ENCODE data around the gene TREML2.

Gene TREML2

DNA sequence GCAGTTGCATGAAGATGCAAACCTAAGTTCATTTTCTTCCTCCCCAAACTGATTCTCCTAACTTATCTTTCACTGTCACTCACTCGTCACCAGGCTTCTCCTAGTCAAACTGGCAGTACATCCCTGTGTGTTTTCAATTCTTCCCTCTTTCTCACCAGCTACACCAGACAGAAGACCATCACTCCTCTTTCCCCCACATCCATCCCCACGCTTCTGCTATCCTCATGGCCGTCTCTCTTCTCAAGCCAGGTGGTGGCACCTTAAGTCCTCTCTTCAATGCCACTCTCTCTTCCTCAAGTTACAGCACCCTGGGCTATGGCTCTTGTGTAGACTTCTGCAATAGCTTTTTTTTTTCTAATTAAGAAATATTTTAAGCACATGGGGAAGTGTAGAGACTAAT, 23.7 kb downstream of the TREML2 start:
- no peak for DNase-seq (ENCODE audit: low read depth)

- no peak for DNase-seq (ENCODE audit: low read depth)
Observed at GRCh38 chr6:41176189-41176588, 24.8 kb downstream of the TREML2 start.

DNA sequence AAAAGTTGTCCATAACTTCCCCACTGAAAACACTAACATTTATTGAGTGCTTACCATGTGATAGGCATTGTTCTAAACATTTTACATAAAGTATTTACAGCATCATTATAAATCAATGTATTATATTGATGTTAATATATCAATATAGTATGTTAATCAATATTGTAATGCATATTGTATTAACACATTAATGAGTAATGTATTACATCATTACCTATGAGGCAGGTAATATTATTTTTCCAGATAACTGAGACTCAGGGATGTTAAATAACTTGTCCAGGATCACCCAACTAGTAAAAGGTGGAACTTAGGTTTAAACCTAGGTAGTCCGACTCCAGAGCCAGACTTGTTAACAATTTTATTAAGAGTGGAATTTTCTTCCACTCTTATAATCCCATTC, 25.9 kb downstream of the TREML2 start:
- DNase-seq (ENCODE audit: low read depth): no peak

GRCh38 chr6:41174610-41175009, 26.3 kb downstream of the TREML2 start:
- DNase-seq (ENCODE audit: low read depth): no peak

- DNase-seq (ENCODE audit: low read depth): no peak
Observed at GRCh38 chr6:41171908-41172307, 29.0 kb downstream of the TREML2 start.

- DNase-seq (ENCODE audit: low read depth): no peak
Observed at GRCh38 chr6:41170547-41171160, 30.3 kb downstream of the TREML2 start.

DNA sequence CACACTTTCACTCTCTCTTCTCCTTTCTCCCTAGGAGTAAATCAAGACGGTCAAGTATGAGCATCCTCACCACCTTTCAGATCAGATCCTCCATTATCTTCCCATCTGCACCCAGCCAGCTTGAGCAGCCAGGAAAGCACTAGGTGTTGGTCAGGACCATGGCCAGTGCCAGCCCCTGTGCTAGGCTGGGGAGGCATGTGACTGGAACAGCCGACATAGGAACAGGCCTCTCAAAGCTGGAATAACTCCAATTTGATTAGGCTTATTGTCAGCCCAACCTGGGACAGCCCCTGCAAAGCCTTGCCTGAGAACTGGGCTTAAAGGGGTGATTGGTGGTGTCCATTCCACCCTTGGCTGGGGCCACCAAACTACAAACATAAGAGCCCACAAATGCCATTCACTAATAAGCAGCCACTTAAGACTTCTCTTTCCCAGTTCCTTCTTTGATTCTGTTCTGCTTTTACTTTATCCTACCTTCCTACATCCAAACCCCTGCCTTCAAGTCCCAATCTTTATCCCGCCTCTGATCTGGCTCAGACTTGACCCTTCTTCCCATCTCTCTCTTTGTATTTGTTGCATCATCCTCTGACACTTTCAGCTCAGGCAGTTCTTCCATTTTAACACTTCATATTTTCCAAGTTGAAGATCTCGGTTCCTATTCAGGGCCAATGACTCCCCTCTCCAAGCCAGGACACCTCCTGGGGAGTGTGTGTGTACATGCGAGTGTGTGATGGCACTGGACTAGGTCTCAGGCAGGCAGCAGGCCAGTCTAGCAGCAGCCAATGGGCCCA, 33.6 kb downstream of the TREML2 start:
- peak; percentile 27 for DNase-seq (ENCODE audit: low read depth)

- DNase-seq (ENCODE audit: low read depth): no peak
Observed at GRCh38 chr6:41164551-41165120, 36.3 kb downstream of the TREML2 start.

- DNase-seq (ENCODE audit: low read depth): no peak
Observed at GRCh38 chr6:41163419-41163717, 37.6 kb downstream of the TREML2 start.

GRCh38 chr6:41162687-41163418, 38.1 kb downstream of the TREML2 start, which contains the start of gene TREM2:
TSS of gene TREM2 (minus strand) at chr6:41163116. CDS start at chr6:41163082, 34 bp downstream.
- DNase-seq (ENCODE audit: low read depth): no peak

DNA sequence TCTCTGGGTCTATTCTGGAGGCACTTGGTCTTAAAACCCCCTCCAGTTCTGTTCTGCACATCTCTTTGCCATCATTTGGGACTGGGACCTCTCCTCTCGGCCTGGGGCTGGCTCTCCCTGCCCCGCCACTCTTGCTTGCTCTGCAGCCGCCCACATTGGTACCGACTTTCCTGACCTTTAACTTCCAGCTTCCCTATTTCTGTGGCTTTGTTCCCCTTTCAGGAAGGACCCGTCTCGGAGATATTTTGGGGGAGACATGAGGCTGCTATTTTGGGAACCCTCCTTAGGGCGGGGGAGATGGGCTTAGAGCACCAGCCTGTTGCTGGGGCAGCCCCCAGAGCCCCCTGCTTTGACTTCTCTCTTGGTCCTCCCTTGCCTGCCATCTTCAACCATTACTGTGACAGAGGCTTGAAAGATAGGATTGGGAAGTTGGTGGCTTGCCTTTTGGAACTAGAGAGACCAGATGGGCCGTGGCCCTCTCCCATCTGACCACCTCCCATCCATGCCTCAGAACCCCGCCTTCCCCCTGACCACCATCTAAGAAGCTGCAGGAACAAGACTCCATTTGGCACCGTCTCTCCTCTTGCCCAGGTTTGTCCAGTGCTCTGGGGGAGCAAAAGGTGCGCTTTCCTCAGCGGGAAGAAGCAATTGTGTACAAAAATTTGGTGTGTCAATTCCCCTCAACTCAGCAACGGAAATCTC, 38.9 kb downstream of the TREML2 start:
- DNase-seq (ENCODE audit: low read depth): no peak

GRCh38 chr6:41161380-41161779, 39.6 kb downstream of the TREML2 start:
- DNase-seq (ENCODE audit: low read depth): no peak

DNA sequence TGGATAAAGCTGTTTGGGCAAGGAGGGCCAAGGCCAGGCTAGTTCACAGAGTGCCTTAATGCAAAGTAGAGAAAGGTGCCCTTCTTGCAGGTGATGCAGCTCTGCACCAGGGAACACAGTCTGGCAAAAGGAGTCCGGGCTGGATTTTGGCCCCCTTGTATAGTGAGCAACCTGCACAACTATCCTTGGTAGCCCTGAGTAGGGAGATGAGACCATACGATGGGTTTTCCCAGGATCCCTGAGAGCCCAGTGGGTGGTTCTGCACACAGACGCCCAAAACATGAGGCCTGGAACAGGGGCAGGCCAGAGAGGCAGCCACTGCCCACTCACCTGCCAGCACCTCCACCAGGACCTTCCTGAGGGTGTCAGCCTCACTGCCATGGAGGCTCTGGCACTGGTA, 40.0 kb downstream of the TREML2 start:
- DNase-seq (ENCODE audit: low read depth): no peak

DNA sequence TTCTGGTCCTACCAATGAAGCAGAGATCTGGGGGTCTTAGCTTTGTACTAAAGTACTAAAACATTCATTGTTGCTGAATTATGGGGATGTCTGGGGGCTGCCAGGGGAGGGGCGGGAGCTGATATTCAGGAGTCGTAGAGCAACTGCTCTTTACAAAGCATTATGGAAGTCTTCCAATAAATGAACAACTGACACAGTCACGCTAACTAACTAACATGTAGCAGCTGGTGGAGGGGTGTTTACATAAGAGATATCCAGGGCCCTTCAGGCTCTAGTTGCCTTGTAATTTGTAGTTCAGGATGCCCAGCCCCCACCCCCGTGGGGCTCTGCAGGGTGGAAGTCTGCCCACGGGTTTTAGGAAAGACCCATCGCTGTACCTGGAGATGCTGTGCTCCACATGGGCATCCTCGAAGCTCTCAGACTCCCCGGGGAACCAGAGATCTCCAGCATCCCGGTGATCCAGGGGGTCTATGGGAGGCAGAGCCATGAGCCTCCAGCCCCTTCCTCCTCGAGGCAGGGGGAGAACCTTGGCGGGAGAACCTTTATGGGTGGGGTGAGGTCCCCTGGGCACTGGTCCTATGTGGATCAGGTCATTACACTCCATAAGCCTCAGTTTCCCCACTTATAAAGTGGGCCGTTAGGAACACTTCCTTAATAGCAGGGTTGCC, 41.4 kb downstream of the TREML2 start:
- no peak for DNase-seq (ENCODE audit: low read depth)

GRCh38 chr6:41157323-41157722, 43.6 kb downstream of the TREML2 start:
- DNase-seq (ENCODE audit: low read depth): no peak

GRCh38 chr6:41156771-41157170, 44.2 kb downstream of the TREML2 start:
- no peak for DNase-seq (ENCODE audit: low read depth)

DNA sequence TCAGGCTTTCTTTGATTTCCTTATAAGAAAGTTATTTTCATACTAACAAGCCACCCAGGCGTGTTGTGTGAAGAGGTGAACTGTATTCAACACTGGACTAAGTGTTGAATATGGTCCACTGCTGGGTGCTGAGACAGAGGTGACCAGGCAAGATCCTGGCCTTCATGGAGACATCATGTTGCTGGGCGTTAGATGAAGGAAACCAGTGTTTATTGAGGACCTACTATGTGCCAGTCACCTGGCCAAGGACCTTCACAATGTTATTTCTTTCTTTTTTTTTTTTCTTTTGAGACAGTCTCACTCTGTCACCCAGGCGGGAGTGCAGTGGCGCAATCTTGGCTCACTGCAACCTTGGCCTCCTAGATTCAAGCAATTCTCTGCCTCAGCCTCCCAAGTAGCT, 44.9 kb downstream of the TREML2 start:
- DNase-seq (ENCODE audit: low read depth): no peak

DNA sequence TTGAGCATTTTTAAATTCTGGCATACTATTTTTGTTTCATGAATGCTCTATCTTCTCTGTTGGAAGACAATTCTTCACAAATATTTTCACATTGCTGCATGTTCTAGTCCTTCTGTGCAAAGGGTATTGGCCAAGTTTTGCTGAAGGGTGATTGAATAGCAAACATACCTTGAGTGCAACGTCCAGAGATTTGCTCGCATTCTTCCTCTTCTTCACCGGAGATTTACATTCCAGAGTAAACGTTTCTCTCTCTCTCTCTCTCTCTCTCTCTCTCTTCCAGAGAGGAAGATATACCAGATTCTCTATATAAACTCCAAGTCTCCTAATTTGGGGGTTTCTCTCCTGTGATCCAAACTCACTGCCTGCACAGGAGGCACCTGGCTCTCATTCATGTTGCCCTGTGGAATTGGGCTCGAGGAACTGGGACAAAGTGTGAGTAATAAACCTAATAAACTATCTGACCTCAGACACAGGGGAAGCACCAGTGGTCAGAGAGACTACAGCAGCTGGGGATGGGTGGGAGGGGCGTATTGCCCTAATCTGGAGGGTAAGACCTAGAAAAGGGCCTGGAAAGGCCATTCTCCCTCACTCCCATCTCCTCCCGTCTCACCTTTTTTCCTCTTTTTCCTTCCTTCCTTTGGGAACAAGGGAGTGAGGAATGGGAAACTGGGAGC, 45.7 kb downstream of the TREML2 start:
- DNase-seq (ENCODE audit: low read depth): no peak

GRCh38 chr6:41153992-41154625, 46.8 kb downstream of the TREML2 start, which contains the start of gene TREML1:
TSS of gene TREML1 (minus strand) at chr6:41154347. CDS start at chr6:41154288, 59 bp downstream.
- no peak for DNase-seq (ENCODE audit: low read depth)

GRCh38 chr6:41153451-41153850, 47.5 kb downstream of the TREML2 start:
- DNase-seq (ENCODE audit: low read depth): no peak
